HG03469 (cell line): ENCODE measurements around the gene TAS2R3.

ENCODE experiments used
- ATAC-seq: cut with Tn5 transposase; IDR thresholded peaks from one replicate; pipeline ENCODE4 v1.9.1; 2021; ENCODE audit warnings: mild to moderate bottlenecking, moderate library complexity, moderate number of reproducible peaks; ENCODE audit not compliant: unreplicated experiment

Gene TAS2R3

GRCh38 chr7:141785706-141786552 lies 22.0 kb downstream of the TAS2R3 start:
- ATAC-seq: peak; percentile 78

- ATAC-seq: no peak
Observed at GRCh38 chr7:141788296-141788695, 24.4 kb downstream of the TAS2R3 start.

- no peak for ATAC-seq
Observed at GRCh38 chr7:141789917-141790316, 26.0 kb downstream of the TAS2R3 start, which contains the start of gene TAS2R5. TSS of gene TAS2R5 (plus strand) at chr7:141790217. CDS start at chr7:141790362, 145 bp downstream.

GRCh38 chr7:141792526-141792925 lies 28.6 kb downstream of the TAS2R3 start:
- no peak for ATAC-seq
